Nephron progenitor cell (in vitro differentiated cells): ENCODE results near the gene NLN.
A peak's percentile ranks its signal among the peaks of the same experiment; 100 is the strongest.

ENCODE experiments used
- DNase-seq: peaks from one replicate; pipeline ENCODE4 v3.0.0; 2021
- H3K27ac Mint-ChIP-seq: 2 replicates; pipeline ENCODE4 v1.8.0; 2021; ENCODE audit warnings: mild to moderate bottlenecking, moderate library complexity, mixed read lengths
- H3K27me3 Mint-ChIP-seq: 2 replicates; pipeline ENCODE4 v1.8.0; 2021; ENCODE audit warnings: mild to moderate bottlenecking, low read depth, mixed read lengths; ENCODE audit not compliant: poor library complexity
- H3K36me3 Mint-ChIP-seq: 2 replicates; pipeline ENCODE4 v1.8.0; 2021; ENCODE audit warnings: low read depth, mixed read lengths
- H3K4me1 Mint-ChIP-seq: 2 replicates; pipeline ENCODE4 v1.8.0; 2021; ENCODE audit warnings: mixed read lengths
- H3K4me3 Mint-ChIP-seq: 2 replicates; pipeline ENCODE4 v1.8.0; 2021; ENCODE audit warnings: mild to moderate bottlenecking, moderate library complexity, mixed read lengths
- H3K9me3 Mint-ChIP-seq: 2 replicates; pipeline ENCODE4 v1.8.0; 2021; ENCODE audit warnings: mild to moderate bottlenecking, moderate library complexity, mixed read lengths
- TF ChIP-seq, protein P1 (sequence below): fragments of 200-600 bp; sonication (generic); IDR thresholded peaks from 2 replicates; pipeline ENCODE4 v1.5.0; 2021; ENCODE audit warnings: antibody characterized with exemption

Gene NLN

GRCh38 chr5:65817931-65818330, 95.9 kb downstream of the NLN start:
- peak overlapping the region; percentile 70 for H3K27ac Mint-ChIP-seq
- TF ChIP-seq, protein P1, sequence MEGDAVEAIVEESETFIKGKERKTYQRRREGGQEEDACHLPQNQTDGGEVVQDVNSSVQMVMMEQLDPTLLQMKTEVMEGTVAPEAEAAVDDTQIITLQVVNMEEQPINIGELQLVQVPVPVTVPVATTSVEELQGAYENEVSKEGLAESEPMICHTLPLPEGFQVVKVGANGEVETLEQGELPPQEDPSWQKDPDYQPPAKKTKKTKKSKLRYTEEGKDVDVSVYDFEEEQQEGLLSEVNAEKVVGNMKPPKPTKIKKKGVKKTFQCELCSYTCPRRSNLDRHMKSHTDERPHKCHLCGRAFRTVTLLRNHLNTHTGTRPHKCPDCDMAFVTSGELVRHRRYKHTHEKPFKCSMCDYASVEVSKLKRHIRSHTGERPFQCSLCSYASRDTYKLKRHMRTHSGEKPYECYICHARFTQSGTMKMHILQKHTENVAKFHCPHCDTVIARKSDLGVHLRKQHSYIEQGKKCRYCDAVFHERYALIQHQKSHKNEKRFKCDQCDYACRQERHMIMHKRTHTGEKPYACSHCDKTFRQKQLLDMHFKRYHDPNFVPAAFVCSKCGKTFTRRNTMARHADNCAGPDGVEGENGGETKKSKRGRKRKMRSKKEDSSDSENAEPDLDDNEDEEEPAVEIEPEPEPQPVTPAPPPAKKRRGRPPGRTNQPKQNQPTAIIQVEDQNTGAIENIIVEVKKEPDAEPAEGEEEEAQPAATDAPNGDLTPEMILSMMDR, result no peak
- H3K27me3 Mint-ChIP-seq, result no peaks in the 10 kb centered on the region
- H3K4me3 Mint-ChIP-seq, result no peak overlapping the region
- no peak for DNase-seq
- H3K36me3 Mint-ChIP-seq, result peaks cover 41% of the 10 kb centered on the region
- H3K9me3 Mint-ChIP-seq, result no peaks in the 10 kb centered on the region
- H3K4me1 Mint-ChIP-seq, result peaks cover 20% of the 10 kb centered on the region

DNA sequence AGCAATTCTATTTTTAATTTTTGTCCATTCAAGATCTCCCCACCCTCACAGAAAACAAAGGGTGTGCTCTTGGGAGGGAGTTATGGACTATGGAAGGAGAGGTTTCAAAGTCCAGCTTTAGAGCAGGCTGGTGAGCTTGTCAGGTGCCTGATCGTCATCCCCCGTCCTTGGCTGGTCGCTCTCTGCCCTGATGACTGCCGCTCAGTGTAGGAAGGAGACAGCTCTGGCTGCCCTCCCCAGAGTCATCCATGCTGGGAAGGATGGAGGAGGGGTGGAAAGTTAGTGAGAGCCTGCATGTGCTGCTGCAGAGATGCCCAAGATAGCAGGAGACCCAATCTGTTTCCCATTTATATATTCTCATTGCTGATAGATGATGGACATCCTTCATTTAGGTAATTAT, 96.6 kb downstream of the NLN start:
- Mint-ChIP-seq H3K4me1 (peaks cover 20% of the 10 kb centered on the region), H3K9me3 (no peaks in the 10 kb centered on the region), H3K27me3 (no peaks in the 10 kb centered on the region), H3K36me3 (peaks cover 40% of the 10 kb centered on the region), H3K4me3 (no peak overlapping the region), H3K27ac (peak overlapping the region; percentile 37)
- DNase-seq, result no peak
- TF ChIP-seq, protein P1, result no peak

- Mint-ChIP-seq H3K4me1 (peaks cover 20% of the 10 kb centered on the region), H3K9me3 (no peaks in the 10 kb centered on the region), H3K4me3 (no peak overlapping the region), H3K27me3 (no peaks in the 10 kb centered on the region), H3K36me3 (peaks cover 41% of the 10 kb centered on the region), H3K27ac (peak overlapping the region; percentile 26)
- TF ChIP-seq, protein P1, result no peak
- DNase-seq, result no peak
These were observed 97.4 kb downstream of the NLN start for GRCh38 chr5:65819215-65819904.

DNA sequence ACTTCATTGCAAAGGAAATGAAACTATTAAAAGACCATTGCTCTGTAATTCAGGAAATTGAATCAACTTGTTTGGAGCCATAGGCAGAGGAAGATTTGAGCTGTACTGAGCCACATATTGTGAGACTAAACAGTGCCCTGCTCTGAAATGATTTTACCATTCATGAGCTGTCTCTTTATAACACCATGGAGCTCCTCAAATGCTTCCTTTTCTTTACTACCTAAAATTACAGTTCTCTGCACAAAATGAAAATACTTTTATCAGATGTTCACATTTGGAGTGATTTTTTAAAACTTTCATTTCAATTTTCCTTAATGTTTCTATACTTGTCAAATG, 97.9 kb downstream of the NLN start:
- Mint-ChIP-seq H3K4me3 (no peak overlapping the region), H3K9me3 (no peaks in the 10 kb centered on the region), H3K27ac (peak overlapping the region; percentile 26), H3K4me1 (peaks cover 20% of the 10 kb centered on the region), H3K36me3 (peaks cover 41% of the 10 kb centered on the region), H3K27me3 (no peaks in the 10 kb centered on the region)
- TF ChIP-seq, protein P1, result no peak
- no peak for DNase-seq

DNA sequence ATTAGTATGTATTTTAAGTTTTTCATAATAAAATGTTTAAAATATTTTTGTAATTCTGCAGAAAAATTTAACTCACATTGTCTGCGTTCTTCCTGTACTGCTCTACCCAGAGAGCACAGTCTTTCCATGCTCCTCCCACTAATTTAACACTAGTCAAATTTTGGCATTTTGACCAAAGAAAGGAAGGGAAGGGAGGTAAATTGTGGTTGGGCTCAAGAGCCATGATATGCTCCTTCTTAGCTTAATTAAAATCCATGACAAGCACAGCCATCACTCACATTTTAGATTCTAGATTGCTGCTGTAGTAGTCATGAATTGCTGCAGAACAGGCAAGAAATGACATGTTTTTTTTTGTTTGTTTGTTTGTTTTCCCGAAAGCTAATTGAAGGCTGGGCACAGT, 98.4 kb downstream of the NLN start:
- no peak for DNase-seq
- Mint-ChIP-seq H3K36me3 (peaks cover 36% of the 10 kb centered on the region), H3K4me1 (peaks cover 20% of the 10 kb centered on the region), H3K27ac (no peak overlapping the region), H3K9me3 (no peaks in the 10 kb centered on the region), H3K27me3 (no peaks in the 10 kb centered on the region), H3K4me3 (no peak overlapping the region)
- TF ChIP-seq, protein P1, result no peak

GRCh38 chr5:65821966-65822365, 100.0 kb downstream of the NLN start:
- TF ChIP-seq, protein P1, result no peak
- Mint-ChIP-seq H3K27me3 (no peaks in the 10 kb centered on the region), H3K36me3 (peaks cover 34% of the 10 kb centered on the region), H3K4me3 (no peak overlapping the region), H3K9me3 (no peaks in the 10 kb centered on the region), H3K4me1 (peaks cover 20% of the 10 kb centered on the region), H3K27ac (peak overlapping the region; percentile 92)
- DNase-seq, result no peak
